Gastrocnemius medialis (tissue), 4 donors: ENCODE measurements around the gene WDCP. TPM values are rescaled to one million over a fixed set of nuclear protein-coding genes. Genes with fewer than 3 reads are reported as not detected.
"Not testable (repeated sequence)": the region's sequence is repeated elsewhere in the genome, so short reads cannot be mapped to it uniquely, and the experiment has no call there.

Source experiments
- ATAC-seq, 2 donors: fragments of 150-250 bp; one replicate each; pipeline ENCODE4 v1.9.1; 2016
- DNase-seq, 2 donors: peaks; one replicate each; pipeline ENCODE4 v3.0.0-alpha.2; 2019
- H3K27ac ChIP-seq, 4 donors: fragments of 200-600 bp; sonication (generic); 1 replicate in 1 of 4; 2 replicates in 3 of 4; pipeline ENCODE4 v1.5.1; 2016 to 2018; ENCODE audit warnings: mild to moderate bottlenecking in 2 of 4, moderate library complexity in 1 of 4
- H3K27me3 ChIP-seq, 3 donors: fragments of 200-600 bp; sonication (generic) in 2 of 3; 1 replicate in 1 of 3; 2 replicates in 2 of 3; pipeline versions ENCODE4 v1.5.1 to v1.6.0; 2016 to 2019; ENCODE audit warnings: mild to moderate bottlenecking in 1 of 3, moderate library complexity in 1 of 3
- H3K36me3 ChIP-seq, 2 donors: fragments of 200-600 bp; sonication (generic) in 1 of 2; one replicate each; pipeline ENCODE4 v1.5.1; 2017 to 2018
- H3K4me1 ChIP-seq, 2 donors: fragments of 200-600 bp; sonication (generic) in 1 of 2; one replicate each; pipeline ENCODE4 v1.5.1; 2016 to 2017; ENCODE audit warnings: mild to moderate bottlenecking in 2 of 2
- H3K4me3 ChIP-seq, 4 donors: fragments of 200-600 bp; sonication (generic) in 3 of 4; 1 replicate in 1 of 4; 2 replicates in 3 of 4; pipeline ENCODE4 v1.5.1; 2016 to 2019; ENCODE audit warnings: mild to moderate bottlenecking in 2 of 4
- H3K9me3 ChIP-seq, 3 donors: fragments of 200-600 bp; sonication (generic) in 2 of 3; 1 replicate in 1 of 3; 2 replicates in 2 of 3; pipeline ENCODE4 v1.5.1; 2016 to 2019
- POLR2A ChIP-seq, 2 donors: fragments of 450-650 bp; IDR thresholded peaks; one replicate each; pipeline ENCODE4 v1.6.1; 2017; ENCODE audit warnings: antibody characterized with exemption in 2 of 2, mild to moderate bottlenecking in 2 of 2, moderate library complexity in 2 of 2
- in situ Hi-C, 4 donors: fragments of 200-750 bp; cut with MboI; loops; one replicate each; pipeline versions ENCODE4 v1.15.0 to v1.8.0; 2017; ENCODE audit warnings: low sequenced_read_pairs in 4 of 4
- intact Hi-C: fragments of 100-400 bp; cut with DNase I; formaldehyde crosslinking; loops from one replicate; pipeline ENCODE4 v1.15.1; 2023; ENCODE audit warnings: low total_unique reads
- total RNA-seq, 4 donors: library from RNA; depleted of rRNA; stranded (reverse); fragments of >200 nt; gene quantifications; one replicate each; pipeline versions ENCODE4 v1.1.0 to v1.2.3, GENCODE V29; 2016
- TF ChIP-seq, protein P1 (sequence below), 5 experiments: fragments of 450-650 bp in 3 of 5; fragments of 200-600 bp in 2 of 5; sonication (generic) in 2 of 5; IDR thresholded peaks in 4 of 5; conservative IDR thresholded peaks in 1 of 5; 1 replicate in 4 of 5; 2 replicates in 1 of 5; pipeline ENCODE4 v1.5.1; 2016 to 2019; ENCODE audit warnings: antibody characterized with exemption in 5 of 5, mild to moderate bottlenecking in 3 of 5, moderate library complexity in 3 of 5

WDCP gene
- total RNA-seq, 4 donors from 2014 or later: 4.8 to 8.4 (median 8.3) TPM

GRCh38 chr2:24015562-24016375 lies 31.4 kb downstream of the WDCP start:
- Histone ChIP-seq H3K4me1 (no peaks in the 10 kb centered on the region), H3K27me3 (peaks cover 7 to 10% (median 8%) of the 10 kb centered on the region in 3 donors), H3K9me3 (no peaks in the 10 kb centered on the region), H3K36me3 (no peaks in the 10 kb centered on the region), H3K4me3 (no peak overlapping the region), H3K27ac (no peak overlapping the region)
- no peak for TF ChIP-seq POLR2A (IDR thresholded peaks at IDR 0.05)
- TF ChIP-seq, protein P1, sequence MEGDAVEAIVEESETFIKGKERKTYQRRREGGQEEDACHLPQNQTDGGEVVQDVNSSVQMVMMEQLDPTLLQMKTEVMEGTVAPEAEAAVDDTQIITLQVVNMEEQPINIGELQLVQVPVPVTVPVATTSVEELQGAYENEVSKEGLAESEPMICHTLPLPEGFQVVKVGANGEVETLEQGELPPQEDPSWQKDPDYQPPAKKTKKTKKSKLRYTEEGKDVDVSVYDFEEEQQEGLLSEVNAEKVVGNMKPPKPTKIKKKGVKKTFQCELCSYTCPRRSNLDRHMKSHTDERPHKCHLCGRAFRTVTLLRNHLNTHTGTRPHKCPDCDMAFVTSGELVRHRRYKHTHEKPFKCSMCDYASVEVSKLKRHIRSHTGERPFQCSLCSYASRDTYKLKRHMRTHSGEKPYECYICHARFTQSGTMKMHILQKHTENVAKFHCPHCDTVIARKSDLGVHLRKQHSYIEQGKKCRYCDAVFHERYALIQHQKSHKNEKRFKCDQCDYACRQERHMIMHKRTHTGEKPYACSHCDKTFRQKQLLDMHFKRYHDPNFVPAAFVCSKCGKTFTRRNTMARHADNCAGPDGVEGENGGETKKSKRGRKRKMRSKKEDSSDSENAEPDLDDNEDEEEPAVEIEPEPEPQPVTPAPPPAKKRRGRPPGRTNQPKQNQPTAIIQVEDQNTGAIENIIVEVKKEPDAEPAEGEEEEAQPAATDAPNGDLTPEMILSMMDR (IDR thresholded peaks at IDR 0.05 in 4 of 5, conservative IDR thresholded peaks at IDR 0.05 in 1 of 5): no peak
- ATAC-seq (no peak), DNase-seq (no peak)
- in situ Hi-C loops (no loop called here), intact Hi-C loops (no loop called here)

DNA sequence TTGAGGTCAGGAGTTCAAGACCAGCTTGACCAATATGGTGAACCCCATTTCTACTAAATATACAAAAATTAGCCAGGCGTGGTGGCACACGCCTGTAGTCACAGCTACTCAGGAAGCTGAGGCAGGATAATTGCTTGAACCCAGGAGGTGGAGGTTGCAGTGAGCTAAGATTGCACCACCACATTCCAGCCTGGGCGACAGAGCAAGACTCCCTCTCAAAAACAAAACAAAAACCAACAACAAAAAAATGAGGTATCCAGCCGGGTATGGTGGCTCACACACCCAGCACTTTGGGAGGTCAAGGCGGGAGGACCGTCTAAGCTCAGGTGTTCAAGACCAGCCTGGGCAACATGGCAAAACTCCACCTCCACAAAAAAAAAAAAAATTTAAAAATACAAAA lies 32.3 kb downstream of the WDCP start:
- ATAC-seq, DNase-seq, H3K36me3 ChIP-seq, H3K27ac ChIP-seq, H3K4me3 ChIP-seq, H3K9me3 ChIP-seq, intact Hi-C loops, H3K4me1 ChIP-seq, in situ Hi-C loops: not testable (repeated sequence)
- H3K27me3 ChIP-seq: peaks cover 16 to 18% (median 17%) of the 10 kb centered on the region in 3 donors

DNA sequence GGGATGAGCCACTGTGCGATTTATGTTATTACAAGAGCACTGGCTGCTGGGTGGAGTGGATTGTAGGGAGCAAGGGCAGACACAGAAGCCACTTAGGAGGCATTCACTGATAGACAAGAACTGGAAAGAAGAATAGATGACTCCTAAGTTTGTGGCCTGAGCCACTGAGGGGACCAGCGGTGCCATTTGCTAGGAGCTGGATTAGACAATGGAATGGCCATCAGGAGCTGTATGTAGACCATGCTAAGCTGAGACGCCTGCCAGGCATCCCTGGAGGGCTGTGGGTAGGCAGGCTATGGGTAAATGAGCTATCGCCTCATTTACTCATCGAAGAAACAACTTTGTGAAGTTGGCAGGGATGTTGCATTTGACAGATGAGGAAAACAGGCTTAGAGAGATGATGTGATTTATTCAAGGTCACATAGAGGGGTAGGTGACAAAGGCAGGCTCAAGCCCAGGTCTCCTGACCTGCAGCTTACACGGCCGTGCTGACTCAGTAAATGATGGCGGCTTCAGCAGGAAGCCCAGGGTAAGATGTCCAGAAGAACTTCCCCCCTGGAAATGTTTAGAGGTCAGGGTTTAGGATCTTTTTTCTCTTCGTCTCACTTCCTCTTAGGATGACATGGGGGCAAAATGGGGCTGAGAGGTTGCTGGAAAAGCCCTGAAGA lies 34.5 kb downstream of the WDCP start:
- in situ Hi-C loops (no loop called here), intact Hi-C loops (no loop called here)
- Histone ChIP-seq H3K27me3 (peaks cover 25 to 30% (median 28%) of the 10 kb centered on the region in 3 donors), H3K27ac (no peak overlapping the region), H3K9me3 (no peaks in the 10 kb centered on the region), H3K36me3 (no peaks in the 10 kb centered on the region), H3K4me1 (peaks cover 4 to 8% of the 10 kb centered on the region in 2 donors), H3K4me3 (no peak overlapping the region)
- ATAC-seq: no peak
- DNase-seq: no peak
- no peak for TF ChIP-seq POLR2A (IDR thresholded peaks at IDR 0.05)
- TF ChIP-seq, protein P1 (IDR thresholded peaks at IDR 0.05 in 4 of 5, conservative IDR thresholded peaks at IDR 0.05 in 1 of 5): no peak

- intact Hi-C loops: no loop called here
- no peaks in the 10 kb centered on the region for H3K9me3 ChIP-seq
- H3K4me1 ChIP-seq: peaks cover 4 to 8% of the 10 kb centered on the region in 2 donors
- no peak for ATAC-seq
- in situ Hi-C loops: no loop called here
- peaks cover 25 to 30% (median 28%) of the 10 kb centered on the region in 3 donors for H3K27me3 ChIP-seq
- no peak overlapping the region for H3K27ac ChIP-seq
- H3K4me3 ChIP-seq: no peak overlapping the region
- H3K36me3 ChIP-seq: no peaks in the 10 kb centered on the region
- no peak for TF ChIP-seq POLR2A (IDR thresholded peaks at IDR 0.05)
- TF ChIP-seq, protein P1 (IDR thresholded peaks at IDR 0.05 in 4 of 5, conservative IDR thresholded peaks at IDR 0.05 in 1 of 5): no peak
- no peak for DNase-seq
Observed at GRCh38 chr2:24011250-24012104, 35.7 kb downstream of the WDCP start.
